Esophagus (tissue), 2 donors: ENCODE results near the gene ABHD4. TPM values are rescaled to one million over a fixed set of nuclear protein-coding genes. Genes with fewer than 3 reads are reported as not detected.
"Not testable (repeated sequence)": the region's sequence is repeated elsewhere in the genome, so short reads cannot be mapped to it uniquely, and the experiment has no call there.

Experiments
- H3K27ac ChIP-seq, 2 donors: one replicate each; pipeline ENCODE4 v1.5.1; 2013; ENCODE audit warnings: low read depth in 2 of 2, mild to moderate bottlenecking in 2 of 2, inconsistent platforms in 1 of 2, low read length in 1 of 2, moderate library complexity in 1 of 2
- H3K27me3 ChIP-seq, 2 donors: one replicate each; pipeline ENCODE4 v1.6.1; 2013; ENCODE audit warnings: low read length in 2 of 2, control low read depth in 1 of 2, mild to moderate bottlenecking in 1 of 2; ENCODE audit not compliant: insufficient read depth in 2 of 2, control insufficient read depth in 1 of 2
- H3K36me3 ChIP-seq, 2 donors: one replicate each; pipeline ENCODE4 v1.6.1; 2013; ENCODE audit warnings: low read length in 1 of 2; ENCODE audit not compliant: control insufficient read depth in 2 of 2, insufficient read depth in 2 of 2
- H3K4me1 ChIP-seq, 2 donors: one replicate each; pipeline ENCODE4 v1.6.1; 2013; ENCODE audit warnings: low read length in 1 of 2; ENCODE audit not compliant: control insufficient read depth in 2 of 2, insufficient read depth in 2 of 2
- H3K4me3 ChIP-seq, 2 donors: one replicate each; pipeline ENCODE4 v1.5.1; 2013; ENCODE audit warnings: low read length in 2 of 2, mild to moderate bottlenecking in 2 of 2, low read depth in 1 of 2, moderate library complexity in 1 of 2
- H3K9me3 ChIP-seq, 2 donors: one replicate each; pipeline ENCODE4 v1.6.1; 2013; ENCODE audit warnings: mild to moderate bottlenecking in 2 of 2, low read depth in 1 of 2, low read length in 1 of 2, moderate library complexity in 1 of 2; ENCODE audit not compliant: control insufficient read depth in 2 of 2, insufficient read depth in 1 of 2
- WGBS, 2 donors: extraction: QIAGEN DNeasy Blood & Tissue Kit; methylation state at CpG; one replicate each; pipeline ENCODE4 v1.1.7; 2013; 5-methylcytosine and 5-hydroxymethylcytosine counted together
- polyA plus RNA-seq, 2 donors: library from polyadenylated mRNA; stranded (reverse); fragments of 200-250 nt; gene quantifications; one replicate each; pipeline ENCODE4 v1.2.3, GENCODE V29; 2013
- donor health status: healthy with polysubstance abuse.
- donor health status: Bipolar disorder and iron deficiency.

Gene ABHD4, protein sequence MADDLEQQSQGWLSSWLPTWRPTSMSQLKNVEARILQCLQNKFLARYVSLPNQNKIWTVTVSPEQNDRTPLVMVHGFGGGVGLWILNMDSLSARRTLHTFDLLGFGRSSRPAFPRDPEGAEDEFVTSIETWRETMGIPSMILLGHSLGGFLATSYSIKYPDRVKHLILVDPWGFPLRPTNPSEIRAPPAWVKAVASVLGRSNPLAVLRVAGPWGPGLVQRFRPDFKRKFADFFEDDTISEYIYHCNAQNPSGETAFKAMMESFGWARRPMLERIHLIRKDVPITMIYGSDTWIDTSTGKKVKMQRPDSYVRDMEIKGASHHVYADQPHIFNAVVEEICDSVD
- polyA plus RNA-seq = 10 to 100 TPM; 22.8 to 29.5 TPM

DNA sequence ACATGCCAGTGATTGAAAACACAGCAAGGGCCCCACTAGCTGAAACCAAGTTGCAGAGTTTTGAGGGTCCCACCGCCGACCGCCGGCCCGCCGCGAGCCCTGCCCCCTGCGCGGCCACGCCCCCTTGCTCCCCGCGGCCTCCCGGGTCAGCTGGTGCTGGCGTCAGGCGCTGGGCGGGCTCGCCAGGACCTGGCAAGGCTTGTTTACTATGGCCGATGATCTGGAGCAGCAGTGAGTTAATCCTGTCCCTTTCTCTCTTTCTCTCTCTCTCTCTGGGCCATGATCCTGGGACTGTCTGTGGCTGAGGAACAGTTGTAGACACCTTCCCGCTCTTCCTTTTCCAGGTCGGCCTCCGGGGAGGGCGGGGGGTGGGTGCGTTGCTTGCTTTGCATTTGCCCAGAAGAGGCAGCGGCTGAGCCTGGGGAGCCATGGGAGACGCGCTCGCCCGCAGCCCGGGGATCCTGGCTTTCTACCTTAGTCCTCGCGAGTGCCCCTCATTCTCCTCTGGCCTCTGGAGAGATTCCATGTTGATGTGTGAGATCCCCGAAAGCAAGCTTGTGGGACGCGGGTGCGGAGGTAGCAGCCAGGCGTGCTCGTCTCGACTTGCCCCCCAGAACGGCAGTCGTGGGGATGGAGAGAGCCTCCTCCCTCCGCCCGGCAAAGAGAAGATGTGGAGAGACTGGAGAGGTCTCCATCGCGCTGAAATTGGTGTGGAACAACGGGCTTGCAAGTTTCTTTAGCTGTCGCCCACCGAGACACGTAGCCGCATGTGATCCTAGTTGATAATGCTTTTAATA is at the start of gene ABHD4:
Gene ABHD4 (plus strand): TSS at position 202 of the 797 bp plus-strand sequence. CDS start 7 bp downstream, at position 209.
- Histone ChIP-seq H3K27me3 (no peaks in the 10 kb centered on the region), H3K36me3 (peaks cover 6 to 13% of the 10 kb centered on the region in 2 donors), H3K4me3 (peak within 1 kb of the TSS; percentile 72 to 79), H3K9me3 (no peaks in the 10 kb centered on the region), H3K27ac (peak within 1 kb of the TSS; percentile 91 to 99), H3K4me1 (peaks cover 2 to 12% of the 10 kb centered on the region in 2 donors)
- 0 to 1% methylated on average over 48 to 49 of the region's 49 CpGs for WGBS, 2 donors

- no peak overlapping the region for H3K27ac ChIP-seq
- H3K4me1 ChIP-seq = peaks cover 2% of the 10 kb centered on the region in 2 donors
- H3K9me3 ChIP-seq = no peaks in the 10 kb centered on the region
- no peaks in the 10 kb centered on the region for H3K27me3 ChIP-seq
- no peak overlapping the region for H3K4me3 ChIP-seq
- 78 to 82% methylated on average over 6 of the region's 6 CpGs for WGBS, 2 donors
- no peaks in the 10 kb centered on the region for H3K36me3 ChIP-seq
Measured at GRCh38 chr14:22549324-22549962, 48.7 kb upstream of the ABHD4 start.

DNA sequence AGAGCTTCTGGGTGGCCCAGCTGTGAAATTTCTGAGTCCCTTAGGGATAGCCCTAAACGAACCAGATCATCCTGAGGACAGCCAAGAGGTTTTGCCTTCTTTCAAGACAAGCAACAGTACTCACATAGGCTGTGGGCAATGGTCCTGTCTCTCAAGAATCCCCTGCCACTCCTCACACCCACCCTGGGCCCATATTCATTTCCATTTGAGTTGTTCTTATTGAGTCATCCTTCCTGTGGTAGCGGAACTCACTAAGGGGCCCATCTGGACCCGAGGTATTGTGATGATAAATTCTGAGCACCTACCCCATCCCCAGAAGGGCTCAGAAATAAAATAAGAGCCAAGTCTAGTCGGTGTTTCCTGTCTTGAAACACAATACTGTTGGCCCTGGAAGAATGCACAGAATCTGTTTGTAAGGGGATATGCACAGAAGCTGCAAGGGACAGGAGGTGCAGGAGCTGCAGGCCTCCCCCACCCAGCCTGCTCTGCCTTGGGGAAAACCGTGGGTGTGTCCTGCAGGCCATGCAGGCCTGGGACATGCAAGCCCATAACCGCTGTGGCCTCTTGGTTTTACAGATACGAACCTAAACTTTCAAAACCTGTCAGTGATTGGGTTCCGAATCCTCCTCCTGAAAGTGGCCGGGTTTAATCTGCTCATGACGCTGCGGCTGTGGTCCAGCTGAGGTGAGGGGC is 48.0 kb upstream of the ABHD4 start:
- 64% methylated on average over 11 of the region's 11 CpGs for WGBS, 2 donors
- Histone ChIP-seq H3K4me1 (peaks cover 2% of the 10 kb centered on the region in 2 donors), H3K27ac (peak overlapping the region in 1 of 2 donors; percentile 15)

GRCh38 chr14:22551605-22551997 is 46.5 kb upstream of the ABHD4 start:
- H3K4me3 ChIP-seq = no peak overlapping the region
- H3K27me3 ChIP-seq = no peaks in the 10 kb centered on the region
- no peaks in the 10 kb centered on the region for H3K36me3 ChIP-seq
- WGBS, 2 donors = 47 to 55% methylated on average over 5 of the region's 5 CpGs
- no peak overlapping the region for H3K27ac ChIP-seq
- no peaks in the 10 kb centered on the region for H3K9me3 ChIP-seq
- peaks cover 2% of the 10 kb centered on the region in 2 donors for H3K4me1 ChIP-seq

More for the DNA sequence above, 48.0 kb upstream of the ABHD4 start:
- Histone ChIP-seq H3K36me3 (no peaks in the 10 kb centered on the region), H3K27me3 (no peaks in the 10 kb centered on the region), H3K9me3 (no peaks in the 10 kb centered on the region), H3K4me3 (no peak overlapping the region)

GRCh38 chr14:22552001-22552826 is 45.9 kb upstream of the ABHD4 start:
- H3K27ac ChIP-seq = no peak overlapping the region
- no peaks in the 10 kb centered on the region for H3K27me3 ChIP-seq
- 78% methylated on average over 13 of the region's 13 CpGs for WGBS, 2 donors
- peaks cover 2% of the 10 kb centered on the region in 2 donors for H3K4me1 ChIP-seq
- H3K9me3 ChIP-seq = no peaks in the 10 kb centered on the region
- H3K4me3 ChIP-seq = no peak overlapping the region
- H3K36me3 ChIP-seq = no peaks in the 10 kb centered on the region

- Histone ChIP-seq H3K4me1 (peaks cover 2% of the 10 kb centered on the region in 2 donors), H3K4me3 (no peak overlapping the region), H3K27me3 (no peaks in the 10 kb centered on the region), H3K36me3 (no peaks in the 10 kb centered on the region), H3K9me3 (no peaks in the 10 kb centered on the region), H3K27ac (no peak overlapping the region)
- WGBS, 2 donors = 94 to 96% methylated on average over 2 of the region's 2 CpGs
Measured at GRCh38 chr14:22552827-22553076, 45.3 kb upstream of the ABHD4 start.

DNA sequence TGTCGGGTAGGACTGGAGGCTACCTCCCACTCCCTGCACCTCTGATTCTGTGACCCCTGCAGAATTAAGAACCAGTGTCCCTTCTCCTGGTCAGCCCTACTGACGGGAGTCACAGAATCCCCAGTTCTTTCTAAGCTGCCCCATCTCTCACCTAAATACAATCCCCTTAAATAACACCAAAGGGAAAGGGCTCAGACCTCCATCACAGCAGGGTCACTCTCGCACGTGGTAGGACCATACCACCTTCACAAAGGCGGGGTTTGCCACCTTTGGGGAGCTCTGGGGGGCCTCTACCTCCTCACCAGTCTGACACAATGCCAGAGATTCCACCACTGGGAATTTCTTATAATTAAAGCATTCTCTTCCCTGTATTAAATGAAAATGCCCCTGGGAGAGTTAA is 44.7 kb upstream of the ABHD4 start:
- Histone ChIP-seq H3K4me1 (peaks cover 2 to 3% of the 10 kb centered on the region in 2 donors), H3K27me3 (no peaks in the 10 kb centered on the region), H3K36me3 (no peaks in the 10 kb centered on the region), H3K9me3 (no peaks in the 10 kb centered on the region), H3K4me3 (no peak overlapping the region), H3K27ac (no peak overlapping the region)
- 84% methylated on average over 5 of the region's 5 CpGs for WGBS, 2 donors

DNA sequence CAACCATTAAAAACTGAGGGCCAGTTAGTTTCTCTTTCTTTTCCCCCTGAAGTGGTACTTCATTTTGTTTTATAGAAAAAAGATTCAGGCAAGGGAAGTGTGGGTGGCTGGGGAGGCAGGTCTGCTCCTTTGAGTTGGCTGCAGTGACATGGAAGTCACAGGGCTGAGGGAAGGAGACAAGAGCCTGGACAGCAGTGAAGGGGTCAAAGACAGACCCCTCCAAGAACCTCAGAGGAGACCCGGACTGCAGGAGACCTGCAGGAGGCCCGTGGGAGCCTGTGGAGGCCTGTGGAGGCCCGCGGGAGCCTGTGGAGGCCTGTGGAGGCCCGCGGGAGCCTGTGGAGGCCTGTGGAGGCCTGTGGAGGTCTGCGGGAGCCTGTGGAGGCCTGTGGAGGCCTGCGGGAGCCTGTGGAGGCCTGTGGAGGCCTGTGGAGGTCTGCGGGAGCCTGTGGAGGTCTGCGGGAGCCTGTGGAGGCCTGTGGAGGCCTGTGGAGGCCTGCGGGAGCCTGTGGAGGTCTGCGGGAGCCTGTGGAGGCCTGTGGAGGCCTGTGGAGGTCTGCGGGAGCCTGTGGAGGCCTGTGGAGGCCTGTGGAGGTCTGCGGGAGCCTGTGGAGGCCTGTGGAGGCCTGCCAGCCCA is 44.1 kb upstream of the ABHD4 start:
- not testable (repeated sequence) for H3K4me3 ChIP-seq, H3K27ac ChIP-seq, H3K9me3 ChIP-seq, H3K4me1 ChIP-seq, H3K27me3 ChIP-seq, H3K36me3 ChIP-seq
- 79 to 89% methylated on average over 9 to 11 of the region's 14 CpGs for WGBS, 2 donors
